Stimulated activated CD8-positive, alpha-beta memory T cell treated with anti-CD3 and anti-CD28 coated beads, Interleukin-12 subunit alpha, Interleukin-12 subunit beta, amount 100 ng/mL, for 24 hours (primary cell): ENCODE measurements around the gene UBASH3B.
A peak's percentile ranks its signal among the peaks of the same experiment; 100 is the strongest.
"Not testable (repeated sequence)": the region's sequence is repeated elsewhere in the genome, so short reads cannot be mapped to it uniquely, and the experiment has no call there.

Experiments used
- DNase-seq: peaks from one replicate; pipeline ENCODE4 v3.0.0-alpha.2; 2020; ENCODE audit errors: extremely low read depth

Gene UBASH3B

GRCh38 chr11:122813176-122813893, 157.8 kb downstream of the UBASH3B start:
- no peak for DNase-seq

DNA sequence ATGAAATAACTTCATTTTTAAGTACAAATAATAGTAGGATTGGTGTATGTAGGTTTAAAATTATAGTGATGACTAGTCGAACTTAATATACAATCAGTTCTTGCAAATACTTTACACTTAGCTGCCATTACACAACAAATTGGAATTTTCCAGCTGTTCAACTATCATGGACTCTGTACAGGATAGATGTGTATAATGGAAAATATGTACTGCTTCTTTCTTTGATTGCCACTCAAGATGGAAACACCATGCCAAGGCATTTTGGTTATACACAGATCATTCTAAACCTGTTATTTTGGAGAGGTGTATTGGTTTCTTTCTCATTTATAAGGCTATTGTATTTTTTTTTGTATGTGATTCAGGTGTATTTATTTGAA, 158.4 kb downstream of the UBASH3B start:
- DNase-seq, result no peak

DNA sequence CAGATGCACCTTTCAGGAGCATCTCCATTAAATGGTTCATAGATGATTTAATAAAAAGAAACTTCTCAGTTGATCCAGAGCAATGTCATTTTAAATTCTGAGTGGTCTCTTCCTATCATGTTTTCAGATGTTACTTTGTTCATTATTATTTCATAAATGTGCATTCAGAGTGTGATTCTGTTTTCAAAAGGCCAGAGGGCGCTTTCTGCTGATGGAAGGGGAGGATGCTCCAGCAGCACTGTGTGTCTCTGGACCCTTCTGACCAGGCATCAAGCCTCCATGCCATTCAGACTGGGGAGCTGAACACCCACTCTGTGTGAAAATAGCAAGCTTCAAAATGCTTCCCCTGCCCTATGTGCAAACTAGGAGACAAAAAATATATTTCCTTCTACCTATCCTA, 158.9 kb downstream of the UBASH3B start:
- DNase-seq, result no peak

GRCh38 chr11:122815900-122816299, 160.4 kb downstream of the UBASH3B start:
- no peak for DNase-seq

- DNase-seq, result no peak
Observed at GRCh38 chr11:122816761-122817520, 161.4 kb downstream of the UBASH3B start.

DNA sequence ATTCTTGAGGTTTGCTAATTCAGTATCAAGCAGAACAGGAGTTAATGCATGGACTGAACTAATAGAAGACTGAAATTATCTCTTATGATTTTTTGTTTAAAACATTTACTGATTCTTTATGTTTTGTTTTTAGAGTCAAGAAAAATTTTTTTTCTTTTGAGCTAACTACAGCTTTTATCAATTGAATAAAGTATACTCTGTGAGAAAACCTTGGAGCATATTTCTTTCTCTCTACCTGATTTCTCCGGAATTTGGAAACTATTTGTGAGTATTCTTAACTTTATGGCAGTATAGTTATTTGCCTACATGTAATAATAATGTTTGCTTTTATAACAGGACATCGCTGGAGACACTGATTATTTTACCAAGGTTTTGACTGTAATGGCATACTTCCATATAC, 164.6 kb downstream of the UBASH3B start:
- no peak for DNase-seq

GRCh38 chr11:122821169-122821568, 165.6 kb downstream of the UBASH3B start:
- no peak for DNase-seq

- no peak for DNase-seq
Observed at GRCh38 chr11:122822241-122822640, 166.7 kb downstream of the UBASH3B start.

DNA sequence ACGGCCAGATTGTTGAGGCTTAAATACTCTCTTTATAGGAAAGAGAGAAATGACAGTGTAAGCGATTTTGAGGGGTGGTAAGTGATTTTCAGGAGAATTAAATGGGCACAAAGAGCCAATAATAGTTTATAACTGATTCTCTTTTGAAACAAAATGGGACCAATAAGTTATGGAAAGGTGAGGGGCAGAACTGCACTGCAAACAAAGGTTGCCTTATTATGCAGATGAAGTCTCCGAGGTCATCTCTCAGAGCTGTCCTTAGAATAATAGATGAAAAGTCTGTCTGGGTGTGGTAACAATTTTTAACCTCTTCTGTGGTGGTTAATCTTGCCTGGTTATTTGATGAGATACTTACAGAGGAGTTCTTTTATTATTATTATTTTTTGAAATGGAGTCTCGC, 168.0 kb downstream of the UBASH3B start:
- no peak for DNase-seq

DNA sequence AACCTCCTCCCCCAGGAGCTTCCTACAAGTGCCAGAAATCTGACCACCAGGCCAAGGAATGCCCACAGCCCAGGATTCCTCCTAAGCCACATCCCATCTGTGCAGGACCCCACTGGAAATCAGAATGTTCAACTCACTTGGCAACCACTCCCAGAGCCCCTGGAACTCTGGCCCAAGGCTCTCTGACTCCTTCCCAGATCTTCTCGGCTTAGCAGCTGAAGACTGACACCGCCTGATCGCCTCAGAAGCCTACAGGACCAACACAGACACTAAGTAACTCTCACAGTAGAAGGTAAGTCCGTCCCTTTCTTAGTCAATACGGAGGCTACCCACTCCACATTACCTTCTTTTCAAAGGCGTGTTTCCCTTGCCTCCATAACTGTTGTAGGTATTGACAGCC, 173.8 kb downstream of the UBASH3B start:
- DNase-seq, result not testable (repeated sequence)

GRCh38 chr11:122832297-122832696, 176.8 kb downstream of the UBASH3B start:
- DNase-seq, result not testable (repeated sequence)

- no peak for DNase-seq
Observed at GRCh38 chr11:122832721-122833470, 177.4 kb downstream of the UBASH3B start.

DNA sequence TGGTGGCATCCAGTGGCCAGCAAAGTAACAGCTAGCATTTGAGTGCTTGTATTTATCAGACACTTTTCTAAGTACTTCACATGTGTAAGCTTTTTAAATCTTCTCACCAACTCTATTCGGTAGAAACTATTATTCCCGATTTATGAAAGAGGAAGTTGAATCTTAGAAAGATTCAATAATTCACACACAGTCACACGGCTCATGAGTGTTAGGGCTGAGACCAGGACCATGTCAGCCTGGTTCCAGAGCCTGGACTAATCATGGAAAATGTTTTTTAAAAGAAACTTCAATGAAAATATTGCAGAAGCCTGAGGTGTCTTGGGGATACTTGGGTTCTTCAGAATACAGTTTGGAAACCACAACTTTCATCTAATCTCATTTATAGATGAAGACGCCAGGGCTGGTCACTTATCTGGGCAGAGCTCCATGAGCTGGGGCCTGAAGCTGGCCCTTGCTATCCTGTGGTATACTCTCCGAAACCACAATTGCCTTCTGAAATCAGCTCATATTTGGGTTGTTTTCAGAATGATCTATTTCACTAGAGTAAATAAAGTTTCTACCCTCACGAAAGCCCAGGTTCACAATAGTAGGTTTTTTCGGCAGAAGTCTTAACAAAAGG, 178.4 kb downstream of the UBASH3B start:
- DNase-seq, result no peak

GRCh38 chr11:122836916-122837315, 181.4 kb downstream of the UBASH3B start:
- DNase-seq, result no peak

GRCh38 chr11:122837528-122838346, 182.2 kb downstream of the UBASH3B start:
- no peak for DNase-seq

GRCh38 chr11:122843281-122844141, 188.0 kb downstream of the UBASH3B start:
- peak; percentile 28 for DNase-seq

DNA sequence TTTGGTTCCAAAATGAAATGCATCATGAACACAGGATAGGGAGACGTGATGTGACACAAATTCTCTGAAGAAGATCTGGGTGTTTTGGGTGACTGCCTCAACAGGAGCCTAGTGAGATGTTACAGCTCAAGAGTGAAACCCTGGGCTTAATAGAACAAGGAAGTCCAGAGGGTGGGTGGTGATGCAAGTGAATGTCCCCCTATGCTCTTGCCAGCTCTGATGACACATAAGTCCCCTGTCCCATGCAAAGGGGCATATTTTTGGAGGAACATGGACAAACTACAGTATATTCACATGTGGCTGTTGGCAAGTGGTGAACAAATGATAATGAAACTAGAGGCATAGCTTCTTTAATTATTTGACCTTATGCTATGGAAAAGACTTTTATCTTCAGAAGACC, 191.9 kb downstream of the UBASH3B start:
- no peak for DNase-seq

- no peak for DNase-seq
Observed at GRCh38 chr11:122848186-122848585, 192.7 kb downstream of the UBASH3B start.

GRCh38 chr11:122850076-122850631, 194.6 kb downstream of the UBASH3B start:
- peak; percentile 42 for DNase-seq

GRCh38 chr11:122851366-122851966, 195.9 kb downstream of the UBASH3B start:
- DNase-seq, result no peak
